HG02588 (cell line): ENCODE data around the gene NFE2L3.
"Not testable (repeated sequence)": the region's sequence is repeated elsewhere in the genome, so short reads cannot be mapped to it uniquely, and the experiment has no call there.

Source experiments
- ATAC-seq: cut with Tn5 transposase; IDR thresholded peaks from one replicate; pipeline ENCODE4 v1.9.1; 2021; ENCODE audit warnings: mild to moderate bottlenecking, moderate library complexity; ENCODE audit not compliant: unreplicated experiment

NFE2L3 gene

DNA sequence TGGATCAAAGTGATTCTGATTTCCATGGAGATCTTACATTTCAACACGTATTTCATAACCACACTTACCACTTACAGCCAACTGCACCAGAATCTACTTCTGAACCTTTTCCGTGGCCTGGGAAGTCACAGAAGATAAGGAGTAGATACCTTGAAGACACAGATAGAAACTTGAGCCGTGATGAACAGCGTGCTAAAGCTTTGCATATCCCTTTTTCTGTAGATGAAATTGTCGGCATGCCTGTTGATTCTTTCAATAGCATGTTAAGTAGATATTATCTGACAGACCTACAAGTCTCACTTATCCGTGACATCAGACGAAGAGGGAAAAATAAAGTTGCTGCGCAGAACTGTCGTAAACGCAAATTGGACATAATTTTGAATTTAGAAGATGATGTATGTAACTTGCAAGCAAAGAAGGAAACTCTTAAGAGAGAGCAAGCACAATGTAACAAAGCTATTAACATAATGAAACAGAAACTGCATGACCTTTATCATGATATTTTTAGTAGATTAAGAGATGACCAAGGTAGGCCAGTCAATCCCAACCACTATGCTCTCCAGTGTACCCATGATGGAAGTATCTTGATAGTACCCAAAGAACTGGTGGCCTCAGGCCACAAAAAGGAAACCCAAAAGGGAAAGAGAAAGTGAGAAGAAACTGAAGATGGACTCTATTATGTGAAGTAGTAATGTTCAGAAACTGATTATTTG, 33.3 kb downstream of the NFE2L3 start:
- ATAC-seq, result no peak

DNA sequence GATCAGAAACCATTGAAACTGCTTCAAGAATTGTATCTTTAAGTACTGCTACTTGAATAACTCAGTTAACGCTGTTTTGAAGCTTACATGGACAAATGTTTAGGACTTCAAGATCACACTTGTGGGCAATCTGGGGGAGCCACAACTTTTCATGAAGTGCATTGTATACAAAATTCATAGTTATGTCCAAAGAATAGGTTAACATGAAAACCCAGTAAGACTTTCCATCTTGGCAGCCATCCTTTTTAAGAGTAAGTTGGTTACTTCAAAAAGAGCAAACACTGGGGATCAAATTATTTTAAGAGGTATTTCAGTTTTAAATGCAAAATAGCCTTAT, 33.8 kb downstream of the NFE2L3 start:
- ATAC-seq, result no peak

DNA sequence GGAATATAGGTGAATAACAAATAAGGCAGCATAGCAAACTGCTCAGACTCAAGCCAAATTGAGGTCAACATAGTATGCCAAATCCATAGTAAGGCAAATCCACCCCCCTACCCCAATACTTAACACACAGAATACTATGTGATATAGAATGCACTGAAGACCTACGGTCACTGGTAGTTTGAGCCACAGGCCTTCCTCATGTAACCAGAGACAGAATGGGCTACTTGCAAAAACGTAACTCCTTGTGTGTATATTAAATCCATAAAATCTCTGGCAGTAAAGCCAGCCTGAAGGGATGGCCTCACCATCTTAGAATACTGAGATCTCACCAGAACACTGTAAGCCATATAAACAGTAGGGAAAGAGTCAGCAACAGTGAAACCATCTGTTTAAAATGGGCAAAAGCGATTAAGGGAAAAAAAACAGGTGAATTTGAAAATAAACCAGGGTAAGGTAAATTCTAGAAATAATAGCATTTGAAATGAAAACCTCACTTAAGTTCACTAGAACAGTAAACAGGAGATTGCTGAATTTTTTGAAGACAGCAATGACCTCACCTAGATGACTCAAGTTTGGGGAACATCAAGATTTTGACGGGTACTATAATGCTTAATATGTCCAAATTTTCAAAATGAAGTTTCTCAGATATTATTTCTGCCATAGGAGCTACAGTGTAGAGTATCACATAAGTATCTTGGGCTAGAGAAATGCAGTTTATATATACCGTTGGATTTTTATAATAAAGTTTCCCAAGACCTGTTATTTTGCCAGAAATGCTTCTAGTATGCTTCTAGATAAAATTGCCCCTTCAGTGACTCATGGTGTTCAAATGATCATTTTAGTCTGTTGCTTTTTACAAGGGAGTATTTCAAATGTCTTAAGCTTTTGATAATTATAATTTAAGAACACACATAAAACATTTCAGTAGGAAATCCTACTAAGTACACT, 34.6 kb downstream of the NFE2L3 start:
- ATAC-seq, result no peak

DNA sequence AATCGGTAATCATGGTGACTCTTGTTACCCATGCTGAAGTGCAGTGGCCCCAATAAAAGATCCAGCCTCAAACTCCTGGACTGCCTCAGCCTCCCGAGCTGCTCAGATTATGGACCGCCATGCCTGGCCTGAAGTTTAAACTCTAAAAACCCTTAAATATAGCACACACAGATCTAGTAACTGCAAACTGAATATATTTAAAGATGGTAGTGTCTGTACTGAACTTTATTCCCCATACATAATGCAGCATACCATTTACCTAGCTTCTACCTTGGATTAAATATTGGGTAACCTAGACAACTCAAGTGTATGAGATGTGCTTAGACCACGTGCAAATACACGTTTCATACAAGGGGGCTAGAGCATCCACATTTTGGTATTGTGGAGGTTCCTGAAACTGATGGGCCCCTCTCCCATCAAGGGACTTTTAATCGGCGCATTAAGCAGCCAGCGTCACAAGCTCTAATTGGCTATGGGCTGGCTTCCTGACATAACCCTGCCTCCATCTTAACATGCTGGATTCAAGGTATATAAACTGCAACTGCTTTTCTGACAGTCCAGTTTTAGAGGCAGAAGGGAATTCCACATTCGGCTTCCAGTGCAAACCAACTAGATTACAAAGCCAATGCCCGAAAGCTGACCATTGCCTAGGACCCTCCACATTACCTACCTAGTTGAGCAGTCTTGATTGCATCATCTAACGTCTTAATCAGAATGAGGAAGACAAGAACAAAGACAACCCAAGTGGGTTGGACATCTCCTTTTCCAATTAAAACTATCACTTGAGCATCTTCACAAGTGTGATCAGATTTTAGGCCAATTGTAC, 35.6 kb downstream of the NFE2L3 start:
- ATAC-seq, result no peak

DNA sequence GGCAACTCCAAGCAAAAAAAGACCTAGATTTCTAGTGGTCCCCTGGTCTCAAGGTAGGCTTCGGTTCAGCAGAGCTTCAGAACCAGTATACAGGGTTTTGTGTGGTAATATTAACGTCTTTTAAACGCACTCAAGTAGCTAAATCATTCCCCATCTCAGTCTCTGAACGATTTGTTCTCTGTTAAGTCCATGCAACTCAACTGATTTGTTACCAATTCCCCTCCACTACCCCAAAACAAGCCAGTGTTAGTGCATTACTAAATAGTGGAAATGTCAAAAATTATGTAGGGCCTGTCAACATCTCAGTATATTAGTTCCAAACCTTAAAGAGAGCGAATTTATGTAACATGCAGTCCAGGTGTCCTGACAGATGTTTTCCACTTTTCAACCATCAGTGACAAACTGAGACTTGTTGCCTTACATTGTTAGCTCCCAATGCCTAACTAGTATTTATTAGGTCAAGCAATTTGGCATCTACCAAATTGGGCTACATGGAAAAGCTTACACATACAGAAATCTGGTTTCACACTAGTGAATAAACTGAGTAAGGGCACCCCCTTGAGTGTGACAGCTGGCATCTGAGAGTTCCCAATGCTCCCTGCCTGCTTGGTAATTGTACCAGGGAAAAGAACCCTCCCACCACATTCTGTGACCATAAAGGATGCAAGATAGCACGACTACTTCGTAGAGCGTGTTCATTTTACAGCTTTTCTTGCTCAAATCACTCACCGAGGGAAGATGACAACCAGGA, 36.4 kb downstream of the NFE2L3 start:
- no peak for ATAC-seq

DNA sequence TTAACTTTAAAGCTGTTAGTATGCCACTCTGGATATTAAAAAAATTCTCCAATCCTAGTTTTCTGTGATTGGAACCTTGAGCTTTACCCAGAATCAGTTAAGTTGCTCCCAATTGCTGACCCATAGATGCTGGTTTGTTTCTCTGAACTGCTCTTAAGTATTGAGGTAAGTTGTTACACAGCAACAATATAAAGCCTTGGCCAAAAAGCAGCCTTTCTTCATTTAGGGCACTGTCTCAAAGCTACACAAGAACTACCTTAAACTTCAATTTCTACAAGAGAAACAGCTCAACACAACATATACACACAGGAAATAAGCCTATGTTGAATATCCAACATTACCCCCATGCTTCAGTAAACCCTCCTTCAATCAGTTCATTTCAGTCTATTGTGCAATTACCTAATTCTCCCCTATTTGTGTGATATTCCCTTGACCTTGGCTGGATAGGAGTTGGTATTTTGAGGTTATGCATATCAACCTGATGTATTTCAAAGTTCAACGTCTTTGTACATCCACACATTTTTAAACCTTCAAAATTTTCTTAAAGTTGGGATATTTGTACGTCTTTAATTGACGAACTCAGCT, 37.1 kb downstream of the NFE2L3 start:
- no peak for ATAC-seq

DNA sequence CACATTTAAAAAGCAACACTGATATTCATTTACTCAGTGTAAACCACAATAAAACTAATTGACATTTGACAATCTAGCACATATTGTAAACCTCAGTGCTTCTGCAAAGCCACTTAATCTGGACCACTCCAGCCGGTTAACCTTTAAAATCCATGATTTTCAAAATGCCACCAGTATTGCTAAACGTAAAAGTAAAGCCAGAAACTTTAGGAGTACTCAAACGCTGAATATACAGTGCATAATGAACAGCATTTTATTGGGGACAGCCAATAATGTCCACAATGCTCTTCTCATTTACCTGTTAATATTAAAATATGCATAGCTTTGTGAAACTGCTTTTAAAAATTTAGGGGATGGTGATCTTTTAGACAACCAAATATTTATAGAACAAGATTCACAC, 37.7 kb downstream of the NFE2L3 start:
- ATAC-seq, result no peak

DNA sequence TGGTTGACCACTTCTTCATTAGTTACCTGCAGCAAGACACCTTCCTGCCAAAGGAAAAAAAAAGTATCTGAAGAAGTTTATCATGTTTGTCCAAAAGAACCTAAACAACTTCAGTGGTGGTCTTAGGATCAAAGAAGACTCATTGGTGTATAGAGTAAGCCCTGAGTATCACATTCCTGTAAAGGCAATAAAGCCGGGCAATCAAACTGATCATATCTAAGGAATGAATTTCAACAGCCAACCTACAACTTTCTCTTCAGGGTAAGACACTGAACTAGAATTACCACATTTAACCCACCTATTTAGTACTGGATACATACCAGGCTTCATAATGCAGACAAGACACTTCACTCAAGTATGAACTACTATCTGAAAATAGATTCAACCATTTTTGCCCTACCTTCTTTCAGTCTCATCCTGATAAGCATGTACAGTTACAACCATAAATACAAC, 38.4 kb downstream of the NFE2L3 start:
- no peak for ATAC-seq

DNA sequence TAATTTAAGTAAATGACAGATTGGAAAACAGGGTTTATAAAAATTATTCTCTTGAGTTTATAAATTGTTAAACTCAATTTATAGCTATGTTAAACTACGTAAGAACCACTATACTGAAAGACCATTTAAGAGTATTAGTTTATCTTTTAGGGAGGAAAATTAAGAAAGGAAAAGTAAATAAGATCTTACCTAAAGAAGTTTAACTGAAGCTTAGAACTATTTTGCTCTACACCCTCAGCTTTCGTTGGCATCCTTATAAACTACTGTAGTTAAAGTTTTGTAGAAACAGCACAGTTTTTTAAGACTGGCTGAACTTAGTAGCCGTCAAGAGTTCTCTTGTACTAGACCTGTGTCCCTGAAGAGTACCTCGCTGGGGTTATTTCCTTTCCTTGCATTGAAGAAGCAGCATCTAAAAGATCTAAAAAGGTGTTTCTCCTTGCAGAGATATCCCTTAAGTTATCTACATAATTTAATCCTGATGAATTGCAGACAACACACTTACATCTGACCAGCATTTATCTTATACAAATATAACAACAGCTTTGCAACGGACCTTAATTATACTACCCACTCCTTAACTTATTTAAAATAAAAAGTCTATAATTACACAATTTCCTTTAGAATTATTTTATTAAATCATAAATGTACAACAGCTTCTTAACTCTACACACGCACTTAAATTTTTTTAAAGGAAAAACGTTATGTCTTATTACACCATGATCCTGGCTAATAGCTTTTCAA, 39.4 kb downstream of the NFE2L3 start:
- no peak for ATAC-seq

DNA sequence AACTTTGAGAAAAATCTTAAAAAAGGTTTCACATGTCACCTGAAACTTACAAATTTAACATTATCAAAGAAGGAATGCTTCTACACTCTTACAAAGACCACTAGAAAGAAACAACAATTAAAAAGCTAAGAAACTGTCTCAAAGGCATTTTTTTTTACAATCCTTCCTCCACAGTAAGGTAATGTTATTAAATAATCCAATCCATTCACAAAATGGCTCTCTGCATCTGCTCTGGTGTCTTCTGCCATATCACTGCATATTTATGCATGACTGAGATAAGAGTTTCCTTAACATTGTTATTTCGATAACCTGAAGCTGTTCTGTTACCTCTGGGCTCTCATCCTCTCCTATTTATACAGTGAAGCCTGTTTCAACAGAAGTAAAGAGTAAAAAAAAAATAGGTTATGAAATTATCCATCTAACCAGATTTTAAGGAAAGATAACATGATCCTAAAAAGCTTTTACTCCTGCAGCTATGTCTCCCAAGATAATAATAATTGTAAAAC, 40.0 kb downstream of the NFE2L3 start:
- ATAC-seq, result no peak

DNA sequence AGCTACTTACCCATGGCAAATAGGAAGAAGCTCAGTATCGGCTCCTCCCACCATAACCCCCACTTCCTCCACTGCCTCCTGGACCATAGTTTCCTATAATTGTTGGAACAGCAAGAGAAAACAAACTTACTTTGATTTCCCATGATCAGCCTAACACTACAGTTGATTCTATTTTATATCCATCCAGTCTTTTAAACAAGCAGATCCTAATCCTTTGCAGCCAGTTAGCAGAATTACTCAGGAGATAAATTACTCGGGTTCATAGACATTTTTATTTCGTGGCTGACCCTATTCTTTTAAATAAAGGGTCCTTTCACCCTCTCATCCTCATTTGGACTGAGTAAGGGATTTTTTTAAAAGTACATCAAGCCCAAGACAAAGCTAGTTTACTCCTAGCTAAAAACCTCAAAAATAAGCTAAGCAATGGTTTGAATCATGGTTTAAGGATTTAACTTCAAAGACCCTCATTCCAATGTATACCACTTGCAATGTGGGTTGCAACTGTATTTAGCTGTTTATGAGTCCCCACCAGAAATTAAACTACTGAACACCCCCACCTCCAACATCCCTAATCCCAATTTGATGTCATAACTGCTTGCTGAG, 40.6 kb downstream of the NFE2L3 start:
- no peak for ATAC-seq

DNA sequence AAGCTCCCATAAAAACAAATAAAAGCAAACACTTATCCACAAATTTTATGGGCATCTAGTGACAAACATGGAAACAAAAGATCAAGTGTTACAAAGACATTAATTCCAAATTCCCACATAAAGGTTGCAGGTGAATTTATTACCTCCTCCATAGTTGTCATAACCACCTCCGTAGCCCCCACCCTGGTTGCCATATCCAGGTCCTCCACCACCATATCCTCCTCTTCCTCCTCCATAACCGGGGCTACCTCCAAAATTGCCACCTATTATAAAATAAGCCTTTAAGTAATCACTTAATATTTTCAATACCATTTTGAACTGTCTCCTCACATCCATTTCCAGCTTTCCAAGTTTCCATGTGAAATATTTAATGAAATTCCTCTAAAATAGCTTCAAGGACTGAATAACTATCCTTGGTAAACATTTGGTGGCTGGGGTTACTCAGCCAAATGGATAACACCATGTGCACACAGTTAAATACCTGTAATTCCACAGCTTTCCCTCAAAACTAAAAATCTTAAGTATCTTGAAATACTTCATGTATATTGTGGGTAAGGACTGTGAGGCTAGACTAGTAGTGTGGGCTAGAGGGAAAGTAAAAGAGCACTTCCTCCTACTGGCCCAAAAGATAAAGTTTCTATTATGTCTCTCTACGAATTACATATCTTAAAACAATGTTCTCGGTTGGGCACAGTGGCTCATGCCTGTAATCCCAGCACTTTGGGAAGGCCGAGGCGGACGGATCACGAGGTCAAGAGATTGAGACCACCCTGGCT, 41.6 kb downstream of the NFE2L3 start:
- no peak for ATAC-seq

DNA sequence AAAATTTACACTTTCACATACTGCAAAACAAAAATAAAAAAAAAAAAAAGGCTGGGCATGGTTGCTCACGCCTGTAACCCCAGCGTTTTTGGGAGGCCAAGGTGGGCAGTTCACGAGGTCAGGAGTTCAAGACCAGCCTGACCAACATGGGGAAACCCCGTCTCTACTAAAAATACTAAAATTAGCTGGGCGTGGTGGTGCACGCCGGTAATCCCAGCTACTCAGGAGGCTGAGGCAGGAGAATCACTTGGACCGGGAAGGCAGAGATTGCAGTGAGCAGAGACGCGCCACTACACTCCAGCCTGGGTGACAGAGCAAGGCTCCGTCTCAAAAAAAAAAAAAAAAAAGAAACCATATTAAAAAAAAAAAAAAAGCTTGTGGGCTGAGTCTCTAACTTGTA, 42.8 kb downstream of the NFE2L3 start:
- not testable (repeated sequence) for ATAC-seq

DNA sequence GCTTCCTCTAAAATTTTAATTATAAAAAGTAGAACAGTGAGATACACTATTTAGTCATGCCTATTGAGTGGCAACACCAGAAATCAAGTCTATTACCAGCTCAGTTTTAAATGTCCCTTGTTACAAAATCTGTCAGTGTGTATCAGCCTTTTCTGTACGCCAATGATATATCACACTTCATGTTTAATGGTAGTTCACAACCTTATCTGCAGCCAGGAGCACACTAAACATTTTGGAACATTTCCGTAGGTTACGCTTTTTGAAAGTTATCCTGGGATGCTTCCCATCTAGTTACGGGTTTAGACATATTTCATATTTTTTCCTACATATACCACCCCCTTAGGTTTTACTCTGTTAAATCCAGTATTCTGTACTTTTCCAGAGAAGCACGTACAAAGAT, 43.2 kb downstream of the NFE2L3 start:
- no peak for ATAC-seq

DNA sequence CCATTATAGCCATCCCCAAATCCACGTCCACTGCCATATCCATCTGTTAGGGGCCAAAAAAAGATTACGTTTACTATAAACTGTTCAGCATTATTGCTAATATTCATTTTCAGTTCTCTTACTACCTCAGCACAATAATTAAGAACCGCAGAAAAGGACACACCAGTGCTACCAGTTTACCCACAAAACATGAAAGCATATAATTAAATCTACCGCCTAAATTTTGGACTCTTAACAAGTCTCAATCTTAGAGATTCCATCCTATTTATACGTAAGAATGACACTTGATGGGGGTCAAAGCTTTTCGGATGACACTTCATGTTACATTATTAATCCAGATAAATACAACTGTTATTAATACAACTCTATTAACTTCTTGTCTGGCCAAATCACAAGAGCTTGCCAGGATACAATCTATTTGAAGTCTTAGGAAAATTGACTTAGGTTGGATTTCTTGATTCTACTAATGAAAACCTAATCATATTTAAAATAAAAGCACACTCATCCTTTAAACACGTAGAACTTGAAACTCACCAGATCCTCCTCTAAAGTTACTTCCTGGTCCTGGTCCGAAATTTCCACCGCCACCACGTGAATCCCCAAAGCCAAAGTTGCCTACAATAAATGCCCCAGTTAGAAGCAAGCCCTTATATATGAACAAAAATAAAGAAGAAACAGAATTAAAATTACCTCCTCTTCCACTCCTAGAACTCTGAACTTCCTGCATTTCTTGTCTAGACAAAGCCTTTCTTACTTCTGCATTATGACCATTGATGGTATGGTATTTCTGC, 44.1 kb downstream of the NFE2L3 start:
- ATAC-seq, result no peak

DNA sequence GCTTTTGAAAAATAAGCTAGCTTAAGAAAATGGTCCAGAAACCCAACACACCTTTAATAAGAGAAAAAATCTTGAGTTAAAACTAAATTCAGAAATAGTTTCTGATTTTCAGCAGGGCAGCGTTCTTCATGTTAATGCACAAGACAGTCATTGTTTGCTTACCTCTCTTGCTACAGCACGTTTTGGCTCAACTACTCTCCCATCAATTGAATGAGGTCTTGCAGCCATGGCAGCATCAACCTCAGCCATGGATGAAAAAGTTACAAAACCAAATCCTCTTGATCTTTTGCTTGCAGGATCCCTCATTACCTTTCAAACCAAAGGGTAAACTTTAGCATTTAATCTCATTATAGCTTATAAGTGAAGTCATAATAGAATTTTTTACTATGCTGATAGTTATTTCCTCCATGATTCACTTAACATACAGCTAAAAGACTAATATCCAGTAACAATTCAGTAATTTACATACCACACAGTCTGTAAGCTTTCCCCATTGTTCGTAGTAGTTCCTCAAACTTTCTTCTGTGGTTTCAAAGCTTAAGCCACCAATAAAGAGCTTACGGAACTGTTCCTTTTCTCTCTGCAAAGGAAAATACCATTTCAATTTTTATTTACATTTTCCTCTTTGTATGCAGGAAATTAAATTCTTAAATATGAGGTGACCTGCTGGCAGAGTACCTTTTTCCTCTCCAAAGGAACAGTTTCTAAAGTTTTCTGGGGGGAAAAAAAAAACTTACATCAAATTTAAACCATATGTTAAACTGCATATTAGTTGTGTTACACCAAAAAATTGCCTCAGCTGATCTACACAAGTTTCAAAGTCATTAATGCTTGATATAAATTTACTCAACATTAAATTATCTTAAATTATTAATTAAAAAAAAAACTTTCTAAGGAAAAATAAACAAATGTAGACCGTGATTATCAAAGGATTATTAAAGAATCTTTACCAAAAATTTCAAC, 45.4 kb downstream of the NFE2L3 start:
- no peak for ATAC-seq
